CD8-positive, alpha-beta memory T cell (primary cell): Measurements from ENCODE around the gene C14orf132. TPM values are rescaled to one million over a fixed set of nuclear protein-coding genes. Genes with fewer than 3 reads are reported as not detected.

Experiments
- CTCF ChIA-PET: fragments of 350-600 bp; sonication (Branson Sonifier 250); formaldehyde crosslinking; loops from one replicate; lab custom pipeline; 2021; ENCODE audit warnings: antibody characterized with exemption; lab: Charles Lee
- POLR2A ChIA-PET: fragments of 350-600 bp; sonication (Branson Sonifier 250); formaldehyde crosslinking; loops from one replicate; lab custom pipeline; 2021; ENCODE audit warnings: antibody characterized with exemption; lab: Charles Lee
- DNase-seq, 5 donors: peaks; one replicate each; pipeline versions ENCODE4 v3.0.0 to v3.0.0-alpha.2; 2020 to 2022; ENCODE audit warnings: mixed read lengths in 1 of 5
- H3K27ac ChIP-seq: one replicate; pipeline ENCODE4 v1.7.0; 2013; ENCODE audit warnings: low read depth, mild to moderate bottlenecking, low read length, moderate library complexity
- H3K27me3 ChIP-seq: 2 replicates; pipeline ENCODE4 v1.7.0; 2013; ENCODE audit warnings: low read length, mild to moderate bottlenecking; ENCODE audit not compliant: insufficient read depth, poor library complexity, severe bottlenecking
- H3K36me3 ChIP-seq: 2 replicates; pipeline ENCODE4 v1.7.0; 2013; ENCODE audit warnings: mild to moderate bottlenecking, low read length, moderate library complexity; ENCODE audit not compliant: insufficient read depth
- H3K4me1 ChIP-seq: 2 replicates; pipeline ENCODE4 v1.7.0; 2013; ENCODE audit warnings: mild to moderate bottlenecking, low read length, moderate library complexity; ENCODE audit not compliant: insufficient read depth
- H3K4me3 ChIP-seq: 2 replicates; pipeline ENCODE4 v1.7.0; 2013; ENCODE audit warnings: mild to moderate bottlenecking, low read length
- H3K9me3 ChIP-seq: 2 replicates; pipeline ENCODE4 v1.7.0; 2013; ENCODE audit warnings: mild to moderate bottlenecking, low read length
- H3K27ac Mint-ChIP-seq, 8 donors: one replicate each; pipeline ENCODE4 v1.8.0; 2020 to 2021; ENCODE audit warnings: mixed read lengths in 8 of 8, mild to moderate bottlenecking in 6 of 8, inconsistent platforms in 3 of 8, moderate library complexity in 3 of 8
- H3K27me3 Mint-ChIP-seq, 2 donors: one replicate each; pipeline ENCODE4 v1.8.0; 2020 to 2021; ENCODE audit warnings: mixed read lengths in 2 of 2, mild to moderate bottlenecking in 1 of 2, moderate library complexity in 1 of 2
- H3K36me3 Mint-ChIP-seq, 3 donors: one replicate each; pipeline ENCODE4 v1.8.0; 2020 to 2021; ENCODE audit warnings: mixed read lengths in 3 of 3, inconsistent platforms in 1 of 3, mild to moderate bottlenecking in 1 of 3
- H3K4me1 Mint-ChIP-seq, 3 donors: one replicate each; pipeline ENCODE4 v1.8.0; 2020 to 2021; ENCODE audit warnings: mixed read lengths in 3 of 3, inconsistent platforms in 1 of 3, mild to moderate bottlenecking in 1 of 3
- H3K4me3 Mint-ChIP-seq, 7 donors: one replicate each; pipeline ENCODE4 v1.8.0; 2020 to 2021; ENCODE audit warnings: mixed read lengths in 7 of 7, mild to moderate bottlenecking in 6 of 7, moderate library complexity in 4 of 7, inconsistent platforms in 2 of 7
- H3K9me3 Mint-ChIP-seq, 5 donors: one replicate each; pipeline ENCODE4 v1.8.0; 2020 to 2022; ENCODE audit warnings: mixed read lengths in 5 of 5, mild to moderate bottlenecking in 3 of 5, moderate library complexity in 2 of 5, inconsistent platforms in 1 of 5
- polyA plus RNA-seq: library from polyadenylated mRNA; unstranded; fragments of 300-500 nt; fragmentation: Illumina TruSeq; gene quantifications from one replicate; pipeline ENCODE4 v1.2.3, GENCODE V29; 2021
- total RNA-seq, 2 experiments: library from RNA; stranded (reverse); gene quantifications; one replicate each; pipeline ENCODE4 v1.2.3, GENCODE V29; 2021

C14orf132 gene
- total and polyA plus RNA-seq, 3 experiments from 2014 or later, result 0.29 to 0.61 (median 0.58) TPM

DNA sequence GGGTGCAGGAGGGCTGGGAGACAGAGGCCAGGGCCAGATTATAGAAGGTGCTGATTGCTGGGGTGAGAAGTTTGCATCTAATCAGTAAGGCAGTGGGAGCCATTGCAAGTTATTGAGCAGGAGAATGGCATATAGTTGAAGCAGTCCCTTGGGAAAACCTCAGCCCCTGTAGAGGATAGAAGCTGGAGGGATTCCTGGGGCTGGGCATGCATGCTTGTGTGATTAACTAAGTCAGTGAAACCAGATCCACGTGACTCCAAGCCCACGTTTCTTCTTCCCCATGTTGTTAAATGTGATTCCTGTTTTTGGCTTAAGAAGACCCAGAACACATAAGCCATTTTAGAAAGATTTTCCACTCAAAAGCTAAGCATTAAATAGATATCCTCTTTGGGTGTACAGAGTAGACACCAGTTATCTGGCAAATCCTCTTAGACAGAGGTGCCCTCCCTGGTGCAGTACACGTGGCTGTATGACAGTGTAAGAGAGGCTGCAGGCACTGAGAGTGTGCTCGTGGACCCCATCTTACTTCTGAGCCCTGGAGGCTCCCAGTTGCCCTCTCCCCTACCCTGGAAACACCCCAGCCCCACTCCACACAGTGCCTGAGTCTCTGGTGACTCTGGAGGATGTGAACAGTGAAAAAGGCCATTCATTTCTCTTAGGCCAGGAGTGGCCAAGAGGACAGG lies 3.2 kb downstream of the C14orf132 start:
- Histone ChIP-seq H3K36me3 (no peaks in the 10 kb centered on the region), H3K4me1 (peaks cover 6% of the 10 kb centered on the region), H3K9me3 (no peaks in the 10 kb centered on the region), H3K4me3 (no peak overlapping the region), H3K27ac (no peak overlapping the region), H3K27me3 (peaks cover 19% of the 10 kb centered on the region)
- Mint-ChIP-seq H3K36me3 (no peaks in the 10 kb centered on the region), H3K27me3 (peaks cover 39 to 68% of the 10 kb centered on the region in 2 donors), H3K27ac (no peak overlapping the region), H3K4me1 (peaks cover 9 to 24% (median 21%) of the 10 kb centered on the region in 3 donors), H3K9me3 (no peaks in the 10 kb centered on the region), H3K4me3 (no peak overlapping the region)
- no peak for DNase-seq
- ChIA-PET POLR2A (no interaction called here), CTCF (no interaction called here)

DNA sequence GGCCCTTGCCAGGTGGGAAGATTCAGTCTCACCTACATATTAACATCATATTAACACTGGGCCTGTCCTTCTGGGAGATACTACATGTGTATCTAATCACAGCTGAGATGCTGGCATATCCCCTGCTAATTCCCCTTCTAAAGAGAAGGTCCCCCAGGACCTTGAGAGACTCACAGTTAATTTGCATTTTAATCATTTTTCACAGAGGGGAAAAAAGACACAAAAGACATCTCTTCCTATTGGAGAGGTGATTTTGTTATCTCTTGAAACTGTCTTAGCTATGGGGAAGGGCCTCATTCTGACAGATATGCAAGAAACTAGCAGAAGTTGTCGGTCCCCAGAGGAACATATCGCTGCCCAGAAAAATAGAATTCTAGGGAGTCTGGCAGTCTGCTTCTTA lies 7.5 kb downstream of the C14orf132 start:
- H3K9me3 Mint-ChIP-seq, result no peaks in the 10 kb centered on the region
- Histone ChIP-seq H3K27ac (no peak overlapping the region), H3K27me3 (peaks cover 5% of the 10 kb centered on the region), H3K9me3 (no peaks in the 10 kb centered on the region), H3K4me1 (no peaks in the 10 kb centered on the region), H3K36me3 (no peaks in the 10 kb centered on the region), H3K4me3 (no peak overlapping the region)
- no peak overlapping the region for H3K27ac Mint-ChIP-seq
- H3K27me3 Mint-ChIP-seq, result peaks cover 12 to 43% of the 10 kb centered on the region in 2 donors
- no peaks in the 10 kb centered on the region for H3K4me1 Mint-ChIP-seq
- ChIA-PET POLR2A (no interaction called here), CTCF (no interaction called here)
- no peak overlapping the region for H3K4me3 Mint-ChIP-seq
- H3K36me3 Mint-ChIP-seq, result no peaks in the 10 kb centered on the region
- no peak for DNase-seq

DNA sequence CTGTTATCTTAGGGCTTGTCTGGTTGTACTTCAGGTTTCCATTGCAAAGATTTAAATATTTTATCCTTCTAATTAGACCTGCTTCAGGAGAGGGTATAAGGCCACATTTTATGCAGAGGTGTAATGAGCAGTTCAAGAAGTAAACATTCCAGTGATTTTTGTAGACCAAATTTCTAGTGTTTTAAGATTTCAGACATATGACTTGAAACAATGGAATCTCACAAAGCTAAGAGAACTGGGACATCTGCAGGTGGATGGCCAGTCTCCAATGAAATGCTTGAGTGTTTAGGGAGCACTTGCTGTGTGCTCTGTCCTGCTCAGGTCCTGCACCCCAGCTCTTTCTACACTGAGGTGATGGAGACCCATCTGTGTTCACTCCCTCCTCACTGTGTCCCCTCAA lies 7.9 kb downstream of the C14orf132 start:
- Histone ChIP-seq H3K36me3 (no peaks in the 10 kb centered on the region), H3K4me1 (no peaks in the 10 kb centered on the region), H3K4me3 (no peak overlapping the region), H3K9me3 (no peaks in the 10 kb centered on the region), H3K27me3 (no peaks in the 10 kb centered on the region), H3K27ac (no peak overlapping the region)
- no peak for DNase-seq
- no peaks in the 10 kb centered on the region for H3K36me3 Mint-ChIP-seq
- no peak overlapping the region for H3K27ac Mint-ChIP-seq
- H3K4me3 Mint-ChIP-seq, result no peak overlapping the region
- ChIA-PET CTCF (no interaction called here), POLR2A (no interaction called here)
- peaks cover 8 to 40% of the 10 kb centered on the region in 2 donors for H3K27me3 Mint-ChIP-seq
- no peaks in the 10 kb centered on the region for H3K4me1 Mint-ChIP-seq
- no peaks in the 10 kb centered on the region for H3K9me3 Mint-ChIP-seq

DNA sequence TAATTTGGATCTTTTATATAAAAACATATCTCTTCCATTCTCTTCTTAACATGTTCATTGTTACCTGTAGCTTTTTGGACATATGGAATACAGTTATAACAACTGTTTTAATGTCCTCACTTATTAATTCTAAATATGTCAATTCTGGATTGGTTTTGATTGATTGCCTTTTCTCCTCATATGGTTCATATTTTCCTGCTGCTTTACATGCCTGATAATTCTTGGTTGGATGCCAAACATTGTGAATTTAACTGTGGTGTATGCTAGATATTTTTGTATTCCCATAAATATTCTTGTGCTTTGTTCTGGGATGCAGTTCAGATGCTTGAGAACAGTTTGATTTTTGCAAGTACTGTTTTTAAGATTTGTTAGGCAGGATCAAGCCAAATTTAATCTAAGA lies 10.8 kb downstream of the C14orf132 start:
- no peak overlapping the region for H3K4me3 ChIP-seq
- no peaks in the 10 kb centered on the region for H3K36me3 ChIP-seq
- DNase-seq, result no peak
- no peaks in the 10 kb centered on the region for H3K4me1 Mint-ChIP-seq
- ChIA-PET POLR2A (no interaction called here), CTCF (no interaction called here)
- no peaks in the 10 kb centered on the region for H3K4me1 ChIP-seq
- H3K27ac ChIP-seq, result no peak overlapping the region
- no peaks in the 10 kb centered on the region for H3K36me3 Mint-ChIP-seq
- H3K27ac Mint-ChIP-seq, result no peak overlapping the region
- no peaks in the 10 kb centered on the region for H3K9me3 ChIP-seq
- H3K4me3 Mint-ChIP-seq, result no peak overlapping the region
- peaks cover 6 to 36% of the 10 kb centered on the region in 2 donors for H3K27me3 Mint-ChIP-seq
- no peaks in the 10 kb centered on the region for H3K27me3 ChIP-seq
- H3K9me3 Mint-ChIP-seq, result no peaks in the 10 kb centered on the region

DNA sequence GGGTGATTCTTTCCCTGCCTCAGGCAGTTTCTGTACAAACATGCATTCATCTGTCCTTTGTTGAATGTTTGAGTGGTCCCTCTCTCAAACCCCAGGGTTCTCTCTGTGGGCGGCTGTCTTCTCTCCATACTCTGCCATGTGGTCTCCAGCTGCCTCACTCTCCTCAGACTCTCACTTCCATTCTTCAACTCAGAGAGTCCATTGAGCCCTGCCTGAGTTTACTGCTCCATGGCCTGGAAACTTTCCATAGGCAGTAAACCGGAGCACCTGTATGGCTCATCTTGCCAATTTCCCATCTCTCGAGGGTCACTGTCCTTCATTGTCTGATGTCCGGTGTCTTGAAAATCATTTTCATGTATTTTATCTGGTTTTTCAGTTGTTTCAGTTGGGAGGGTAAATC lies 11.3 kb downstream of the C14orf132 start:
- ChIA-PET POLR2A (no interaction called here), CTCF (no interaction called here)
- no peaks in the 10 kb centered on the region for H3K4me1 ChIP-seq
- no peaks in the 10 kb centered on the region for H3K27me3 ChIP-seq
- no peak overlapping the region for H3K4me3 ChIP-seq
- no peaks in the 10 kb centered on the region for H3K36me3 ChIP-seq
- H3K27ac ChIP-seq, result no peak overlapping the region
- no peak overlapping the region for H3K4me3 Mint-ChIP-seq
- no peaks in the 10 kb centered on the region for H3K9me3 ChIP-seq
- H3K4me1 Mint-ChIP-seq, result no peaks in the 10 kb centered on the region
- H3K36me3 Mint-ChIP-seq, result no peaks in the 10 kb centered on the region
- DNase-seq, result no peak
- H3K27ac Mint-ChIP-seq, result peak overlapping the region in 1 of 8 donors; percentile 58
- no peaks in the 10 kb centered on the region for H3K9me3 Mint-ChIP-seq
- H3K27me3 Mint-ChIP-seq, result peaks cover 8 to 37% of the 10 kb centered on the region in 2 donors

DNA sequence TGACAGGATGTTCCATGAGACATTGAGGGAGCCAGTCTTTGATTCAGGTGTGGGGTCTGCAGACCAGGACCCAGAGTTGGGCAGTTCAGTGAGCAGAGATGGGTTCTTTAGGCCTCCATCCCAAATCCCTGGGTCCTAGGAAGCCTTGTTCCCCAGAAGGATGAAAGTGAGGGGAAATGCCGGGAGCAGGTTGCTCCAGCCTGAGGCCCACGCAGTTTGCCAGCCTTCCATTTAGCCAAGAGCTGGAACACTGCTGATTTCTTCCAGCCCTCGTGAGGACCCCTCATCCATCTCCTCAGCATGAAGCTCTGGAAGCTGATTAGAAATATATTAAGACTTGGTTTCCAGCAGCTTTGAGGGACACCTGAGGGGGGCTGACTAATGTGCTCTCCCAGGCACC lies 12.1 kb downstream of the C14orf132 start:
- DNase-seq, result no peak
- Mint-ChIP-seq H3K36me3 (no peaks in the 10 kb centered on the region), H3K4me3 (no peak overlapping the region), H3K9me3 (no peaks in the 10 kb centered on the region), H3K4me1 (no peaks in the 10 kb centered on the region), H3K27me3 (peaks cover 10 to 40% of the 10 kb centered on the region in 2 donors), H3K27ac (no peak overlapping the region)
- ChIA-PET CTCF (no interaction called here), POLR2A (no interaction called here)
- Histone ChIP-seq H3K4me1 (no peaks in the 10 kb centered on the region), H3K36me3 (no peaks in the 10 kb centered on the region), H3K9me3 (no peaks in the 10 kb centered on the region), H3K27me3 (no peaks in the 10 kb centered on the region), H3K27ac (no peak overlapping the region), H3K4me3 (no peak overlapping the region)

DNA sequence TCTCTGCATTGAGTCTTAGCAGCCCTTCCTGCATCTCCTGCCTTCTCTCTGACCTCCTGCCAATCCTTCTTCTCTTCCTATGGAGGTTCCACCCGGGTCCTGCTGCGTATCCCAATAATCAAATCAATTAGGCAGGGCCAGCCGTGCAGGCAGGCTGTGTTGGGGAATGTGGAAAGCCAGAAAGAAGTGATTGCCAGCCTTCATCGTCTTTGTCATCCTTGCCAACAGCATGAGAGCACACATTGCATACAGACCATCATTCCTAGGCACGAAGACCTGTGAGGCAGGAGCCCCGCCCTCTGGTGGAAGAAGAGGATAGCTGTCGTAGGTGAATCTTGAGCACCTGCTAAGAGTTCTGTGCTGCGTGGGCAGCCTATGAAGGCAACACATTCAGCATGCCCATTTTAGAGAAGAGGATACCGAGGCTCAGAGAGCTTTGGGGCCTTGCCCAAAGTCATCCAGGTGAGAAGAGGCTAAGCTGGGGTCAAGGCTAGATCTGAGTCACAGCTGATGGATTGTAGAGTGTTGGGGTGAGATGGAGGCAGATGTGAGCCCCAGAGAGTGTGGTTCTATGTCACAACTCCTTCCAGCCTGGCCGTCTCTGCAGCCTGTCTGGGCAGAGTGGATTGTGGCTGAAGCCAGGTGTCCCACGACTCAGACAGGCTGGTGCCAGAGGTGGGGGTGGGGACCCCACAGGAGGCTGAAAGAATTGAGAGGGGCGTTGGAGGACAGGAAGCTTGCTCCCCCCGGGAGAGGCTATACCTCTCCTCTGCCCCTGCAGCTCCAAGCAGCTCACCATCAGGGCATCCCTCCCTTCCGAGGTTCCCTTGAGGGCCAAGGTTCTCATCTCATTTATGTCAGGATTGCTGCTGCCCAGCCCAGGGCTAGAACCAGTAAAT lies 12.7 kb downstream of the C14orf132 start:
- Mint-ChIP-seq H3K4me1 (no peaks in the 10 kb centered on the region), H3K9me3 (no peaks in the 10 kb centered on the region), H3K4me3 (no peak overlapping the region), H3K36me3 (no peaks in the 10 kb centered on the region), H3K27ac (no peak overlapping the region), H3K27me3 (peaks cover 12 to 46% of the 10 kb centered on the region in 2 donors)
- ChIA-PET CTCF (no interaction called here), POLR2A (no interaction called here)
- no peak for DNase-seq
- Histone ChIP-seq H3K4me3 (no peak overlapping the region), H3K27ac (no peak overlapping the region), H3K9me3 (no peaks in the 10 kb centered on the region), H3K4me1 (no peaks in the 10 kb centered on the region), H3K27me3 (no peaks in the 10 kb centered on the region), H3K36me3 (no peaks in the 10 kb centered on the region)

DNA sequence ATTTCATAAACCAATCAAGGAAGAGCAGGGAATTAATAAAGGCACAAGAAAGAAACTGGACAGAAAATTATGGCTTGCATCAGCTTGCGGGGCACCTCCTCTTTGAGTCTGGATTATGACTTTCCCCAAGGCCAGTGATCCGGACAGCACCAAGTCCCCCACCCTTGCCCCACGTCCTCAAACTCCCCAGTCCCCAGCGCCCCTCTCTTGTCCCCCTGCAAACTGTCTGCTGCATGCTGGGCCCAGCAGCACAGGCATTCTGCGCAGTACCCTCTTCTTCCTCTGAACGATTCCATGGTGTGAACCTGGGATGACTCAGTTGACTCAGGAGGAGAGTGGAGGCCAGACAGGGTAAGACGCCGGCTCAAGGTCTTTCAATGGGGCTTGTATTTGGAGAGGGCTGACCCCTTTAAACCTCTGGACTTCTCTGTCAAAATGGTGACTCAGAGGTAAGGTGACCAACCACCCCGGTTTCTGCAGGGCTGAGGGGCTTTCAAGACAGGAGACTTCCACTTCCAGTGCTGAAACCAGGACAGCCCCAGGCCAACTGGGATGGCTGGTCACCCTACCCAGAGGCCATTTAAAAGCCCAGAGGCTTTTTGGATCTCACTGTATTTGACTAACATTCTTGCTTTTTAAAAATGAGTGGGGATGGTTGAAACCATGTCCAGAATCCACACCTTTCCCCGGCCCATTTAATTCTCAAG lies 13.5 kb downstream of the C14orf132 start:
- ChIA-PET POLR2A (no interaction called here), CTCF (no interaction called here)
- Histone ChIP-seq H3K27ac (no peak overlapping the region), H3K4me3 (no peak overlapping the region), H3K27me3 (no peaks in the 10 kb centered on the region), H3K9me3 (no peaks in the 10 kb centered on the region), H3K4me1 (no peaks in the 10 kb centered on the region), H3K36me3 (no peaks in the 10 kb centered on the region)
- Mint-ChIP-seq H3K9me3 (no peaks in the 10 kb centered on the region), H3K27me3 (peaks cover 11 to 48% of the 10 kb centered on the region in 2 donors), H3K27ac (no peak overlapping the region), H3K36me3 (no peaks in the 10 kb centered on the region), H3K4me3 (no peak overlapping the region), H3K4me1 (no peaks in the 10 kb centered on the region)
- DNase-seq, result no peak
